CD4-positive, alpha-beta T cell treated with Interleukin-2 at 100 ng/mL for 4 hours (primary cell): Measurements from ENCODE around the gene CASKIN2.

Experiments
- DNase-seq: peaks from one replicate; pipeline ENCODE4 v3.0.0-alpha.2; 2020; ENCODE audit warnings: low spot score

The CASKIN2 gene

DNA sequence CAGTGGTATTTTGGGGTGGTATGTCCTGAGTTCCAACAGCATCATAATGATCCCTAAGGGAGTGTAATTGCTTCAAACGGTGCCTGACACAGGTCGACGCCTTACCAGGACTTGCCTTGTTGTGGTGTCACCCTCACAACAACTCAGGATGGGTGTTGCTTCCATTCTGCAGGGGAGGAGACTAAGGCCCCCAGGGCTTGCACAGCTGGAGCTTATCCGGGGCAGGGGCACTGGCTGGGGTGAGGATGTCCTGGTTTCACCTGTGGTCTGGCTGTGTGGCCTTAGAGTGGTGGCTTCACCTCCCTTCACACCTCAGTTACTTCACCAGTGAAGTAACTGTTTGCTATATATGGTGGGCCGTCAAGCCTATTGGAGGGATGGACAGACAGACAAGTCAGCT lies 33.5 kb upstream of the CASKIN2 start:
- no peak for DNase-seq

GRCh38 chr17:75547091-75547490 lies 31.8 kb upstream of the CASKIN2 start:
- no peak for DNase-seq

DNA sequence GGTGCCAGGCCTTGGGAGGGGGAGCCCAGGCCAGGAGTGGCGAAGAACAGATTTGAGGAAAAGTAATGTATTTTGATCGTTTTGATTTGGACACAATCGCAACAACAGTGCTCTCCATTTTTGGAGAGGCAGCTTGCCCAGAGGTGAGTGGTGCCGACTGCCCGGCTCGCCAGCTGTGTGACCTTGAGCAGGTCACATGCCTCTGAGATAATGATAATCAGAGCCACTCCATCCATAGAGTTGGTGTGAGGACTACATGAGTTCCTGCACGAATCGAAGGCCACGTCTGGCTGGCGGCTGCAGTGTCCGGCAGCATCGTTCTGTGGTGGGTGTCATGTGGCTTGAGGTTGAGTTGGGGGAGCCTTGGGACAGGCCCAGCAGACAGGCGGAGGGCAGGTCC lies 30.8 kb upstream of the CASKIN2 start:
- DNase-seq, result no peak

GRCh38 chr17:75544250-75544649 lies 28.9 kb upstream of the CASKIN2 start:
- DNase-seq, result no peak

GRCh38 chr17:75542728-75543336 lies 27.5 kb upstream of the CASKIN2 start:
- DNase-seq, result no peak

GRCh38 chr17:75542229-75542628 lies 26.9 kb upstream of the CASKIN2 start:
- DNase-seq, result no peak

DNA sequence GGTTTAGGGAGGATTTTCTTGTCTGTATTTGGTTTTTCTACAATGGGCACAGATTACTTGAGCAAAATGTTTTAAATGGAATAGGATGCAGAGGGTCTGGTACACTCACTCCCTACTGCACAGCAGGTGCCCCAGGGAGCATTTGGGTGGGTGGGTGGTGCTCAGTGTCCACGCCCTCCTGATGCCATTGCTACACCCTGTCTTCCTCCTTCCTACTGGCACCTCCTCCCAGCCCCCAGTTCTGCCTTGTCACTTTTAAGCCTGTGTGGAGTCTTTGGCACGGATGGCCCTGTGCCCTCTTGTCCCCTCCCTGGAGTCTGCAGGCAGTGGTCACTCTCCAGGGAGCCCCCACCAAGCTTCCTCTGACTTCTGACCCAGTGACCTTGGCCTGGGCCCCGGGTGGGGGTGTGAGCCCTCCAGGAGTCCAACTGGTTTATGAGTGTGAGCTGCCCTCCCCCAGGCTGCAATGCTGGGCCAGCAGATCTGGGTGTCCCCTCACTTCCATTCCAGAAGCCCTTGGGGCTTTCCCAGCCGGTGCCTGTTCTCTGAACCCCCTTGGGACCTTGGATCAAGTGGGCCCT lies 25.7 kb upstream of the CASKIN2 start:
- DNase-seq, result no peak

DNA sequence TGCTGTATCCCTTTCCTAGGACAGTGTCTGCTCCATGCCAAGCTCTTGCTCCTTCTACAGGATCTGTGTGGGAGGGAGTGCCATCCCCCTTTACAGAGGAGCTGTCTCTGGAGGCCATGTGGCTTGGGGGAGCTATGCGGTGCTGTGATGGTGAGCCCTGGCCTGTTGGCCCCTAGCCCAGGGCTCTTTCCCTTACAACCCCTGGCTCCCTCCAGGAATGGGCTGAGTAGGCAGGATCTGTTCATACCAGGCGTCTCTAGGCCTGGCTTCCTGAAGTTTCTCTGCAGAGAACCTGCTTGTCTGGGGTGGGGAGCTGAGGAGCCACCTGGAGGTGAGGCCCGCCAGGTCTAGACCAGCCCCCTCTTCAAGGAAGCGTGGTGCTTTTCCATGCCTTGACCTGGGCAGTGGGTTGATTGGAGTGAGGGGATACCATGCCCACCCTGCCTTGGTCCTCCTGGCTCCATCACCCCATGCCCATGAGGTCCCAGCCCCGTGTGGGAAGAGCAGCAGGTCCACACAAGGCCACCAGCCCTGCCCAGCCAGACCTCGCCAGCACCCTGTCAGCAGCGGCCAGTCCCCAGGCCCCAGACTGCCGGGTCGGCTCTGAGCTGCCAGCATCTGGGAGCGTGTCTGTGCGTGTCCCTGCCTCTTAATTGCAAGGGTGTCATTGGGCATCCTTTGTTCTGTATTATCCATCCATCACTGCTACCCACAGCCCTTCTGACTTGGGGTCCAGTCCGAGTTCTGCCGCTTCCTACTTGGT lies 24.8 kb upstream of the CASKIN2 start:
- no peak for DNase-seq

DNA sequence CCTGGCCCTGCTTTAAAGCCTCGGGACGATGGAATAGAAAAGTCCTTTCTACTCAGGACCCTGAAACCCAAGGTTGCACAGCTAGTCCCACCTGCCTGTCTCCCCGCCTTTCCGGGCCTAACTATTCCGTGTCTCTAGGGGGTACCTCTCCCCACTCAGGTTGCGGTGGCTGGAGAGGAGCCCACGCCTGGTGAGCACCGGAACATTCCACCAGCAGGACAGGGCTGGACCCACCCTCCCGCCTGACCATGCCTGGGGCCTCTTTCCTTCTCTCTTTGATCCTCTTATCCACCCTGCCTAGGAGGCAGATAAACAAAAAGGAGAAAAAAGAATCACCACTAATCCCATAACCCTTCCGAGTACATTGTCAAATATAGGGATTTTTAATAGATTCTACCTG lies 21.0 kb upstream of the CASKIN2 start:
- DNase-seq, result no peak

GRCh38 chr17:75535871-75536270 lies 20.5 kb upstream of the CASKIN2 start:
- DNase-seq, result no peak

DNA sequence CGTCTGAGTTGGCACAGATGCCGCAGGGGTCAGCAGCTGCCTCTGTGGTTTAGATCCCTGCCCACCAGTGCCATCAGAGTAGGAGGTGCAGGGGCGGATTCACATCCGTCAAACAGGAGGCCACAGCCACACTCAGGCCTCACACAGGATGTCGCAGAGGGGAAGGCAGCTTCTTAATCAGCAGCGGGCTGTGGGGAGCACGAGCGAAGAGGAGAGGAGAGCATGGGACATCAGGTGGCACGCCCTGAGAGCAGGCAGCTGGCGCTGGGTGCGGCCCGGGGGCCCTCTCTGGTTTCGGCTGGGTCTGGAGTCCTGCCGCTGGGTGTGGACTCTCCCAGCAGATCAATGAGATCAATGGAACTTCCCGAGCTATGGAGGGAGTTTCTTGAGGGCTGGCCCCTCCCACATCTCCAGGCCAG lies 19.8 kb upstream of the CASKIN2 start:
- DNase-seq, result peak; percentile 68

DNA sequence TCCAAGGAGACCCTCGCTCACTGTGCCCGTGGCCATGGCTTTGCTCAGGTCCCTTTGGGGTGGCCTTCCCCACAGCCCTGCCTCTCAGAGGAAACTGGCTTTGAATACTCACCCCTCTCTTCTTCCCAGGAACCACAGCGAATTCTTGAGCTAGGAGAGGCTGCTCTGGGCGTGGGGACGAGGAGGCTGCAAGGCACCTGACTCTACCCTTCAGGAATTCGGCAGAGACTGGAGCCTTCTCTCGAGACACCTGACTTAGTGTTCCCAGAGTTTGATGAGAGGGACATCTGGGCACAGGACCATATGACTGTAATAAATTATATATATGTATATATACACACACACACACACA lies 16.4 kb upstream of the CASKIN2 start:
- no peak for DNase-seq

GRCh38 chr17:75530837-75531720 lies 15.7 kb upstream of the CASKIN2 start:
- no peak for DNase-seq

- no peak for DNase-seq
Observed at GRCh38 chr17:75526555-75527270, 11.4 kb upstream of the CASKIN2 start.

DNA sequence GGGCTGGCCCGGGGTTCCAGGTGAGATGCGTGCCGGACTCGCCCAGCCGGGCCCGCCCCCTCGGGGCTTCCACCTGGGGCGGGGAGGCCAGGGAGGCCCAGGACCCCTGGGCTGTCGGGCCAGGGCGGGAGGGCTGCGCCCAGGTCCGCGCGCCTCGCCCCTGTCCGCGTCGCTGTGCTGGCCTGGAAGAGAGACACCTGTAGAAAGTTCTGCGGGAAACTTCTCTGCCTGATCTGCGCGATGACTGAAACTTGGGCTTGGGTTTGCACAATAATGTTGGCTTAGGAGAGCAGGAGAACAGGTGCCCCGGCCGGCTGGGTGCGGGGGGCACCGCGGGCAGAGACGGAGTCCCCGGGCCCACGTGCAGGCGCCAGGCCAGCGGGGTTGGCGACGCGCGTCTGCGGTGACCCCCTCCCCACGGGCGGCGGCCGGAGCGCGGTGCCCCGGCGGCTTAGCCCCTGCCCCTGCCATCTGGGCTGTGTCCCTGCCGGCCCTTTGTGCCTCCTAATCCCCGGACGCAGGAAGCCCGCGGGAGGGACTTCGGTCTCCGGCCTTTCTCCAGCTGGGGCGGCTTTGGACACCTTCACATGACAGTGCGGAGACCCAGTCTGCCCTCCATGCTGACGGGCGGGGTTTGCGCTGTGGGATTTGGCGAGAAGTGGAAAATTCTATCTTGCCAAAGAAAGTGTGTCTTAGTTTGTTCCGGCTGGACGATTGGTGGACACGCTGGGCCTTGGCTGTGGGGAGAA lies 10.6 kb upstream of the CASKIN2 start:
- DNase-seq, result no peak

- peak; percentile 86 for DNase-seq
Observed at GRCh38 chr17:75524970-75525805, 9.9 kb upstream of the CASKIN2 start, which contains the start of gene LLGL2. Gene LLGL2, plus strand, starts transcription at chr17:75525697. Its CDS starts 17,730 bp downstream, at chr17:75543427.

GRCh38 chr17:75524269-75524969 lies 9.1 kb upstream of the CASKIN2 start:
- DNase-seq, result no peak

DNA sequence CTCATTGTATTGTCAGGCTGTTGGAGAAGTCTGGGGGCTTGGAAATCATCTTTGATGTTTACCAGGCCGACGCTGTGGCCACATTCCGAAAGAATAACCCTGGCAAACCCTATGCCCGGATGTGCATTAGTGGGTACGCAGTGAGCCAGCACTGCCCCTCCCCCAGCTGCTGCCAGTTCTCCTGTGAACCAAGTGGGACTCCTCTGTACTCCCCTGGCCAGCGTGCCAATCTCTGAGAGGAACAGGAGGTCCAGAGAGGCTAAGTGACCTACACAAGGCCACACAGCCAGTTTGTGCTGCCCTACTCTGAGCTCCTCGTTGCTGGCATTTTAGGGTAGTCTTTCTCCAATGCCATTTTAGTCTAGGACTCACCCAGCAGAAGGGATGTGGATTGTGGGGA lies 8.3 kb upstream of the CASKIN2 start:
- no peak for DNase-seq

GRCh38 chr17:75521951-75522727 lies 6.8 kb upstream of the CASKIN2 start:
- DNase-seq, result no peak
